ENCODE measurements around the gene SH2B2. TPM values are rescaled to one million over a fixed set of nuclear protein-coding genes. Genes with fewer than 3 reads are reported as not detected.

Gene SH2B2
- total and polyA plus RNA-seq, 2 experiments from 2014 or later, result 5.6 to 21.9 TPM

DNA sequence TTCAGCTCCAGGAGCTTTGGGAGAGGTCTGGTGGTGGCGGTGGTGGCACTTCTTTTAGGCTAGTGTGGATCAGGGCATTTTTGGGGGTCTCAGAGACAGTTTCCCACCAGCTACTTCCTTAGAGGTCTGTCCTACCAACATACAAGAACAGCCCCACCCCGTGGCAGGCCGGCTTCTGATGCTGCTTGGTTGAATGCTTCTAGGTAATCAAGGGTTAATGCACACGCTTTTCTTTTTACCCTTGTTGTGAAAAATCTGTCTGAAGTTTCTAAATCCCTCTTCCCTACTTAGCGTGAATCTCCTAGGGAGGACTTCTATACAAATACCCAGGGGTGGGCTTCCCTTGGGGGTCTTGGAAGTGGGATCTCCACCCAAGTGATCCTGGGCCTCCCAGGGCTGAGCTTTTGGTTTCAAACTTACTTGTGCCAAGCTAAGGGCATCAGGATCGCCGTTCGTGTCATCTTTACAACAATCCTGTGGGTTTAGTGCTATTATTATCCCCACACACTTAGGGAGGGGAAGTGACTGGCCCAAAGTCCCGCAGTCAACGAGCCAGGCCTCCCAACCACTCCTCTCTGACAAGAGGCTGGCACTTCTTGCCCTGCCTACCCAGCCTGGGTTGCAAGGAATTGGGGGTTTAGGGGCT lies 1.7 kb downstream of the SH2B2 start:
- no peaks in the 10 kb centered on the region for H3K9me3 Mint-ChIP-seq
- H3K36me3 ChIP-seq (ENCODE audit: insufficient read depth), result no peaks in the 10 kb centered on the region
- H3K27ac ChIP-seq (ENCODE audit: low read depth), result no peak overlapping the region
- H3K4me3 Mint-ChIP-seq, result peak overlapping the region; percentile 67
- no peak for ATAC-seq
- 0 out of 2 replicates have a peak, but pooled peaks cover 10% of the 10 kb centered on the region for H3F3A ChIP-seq (replicated peaks; ENCODE audit: low read depth)
- peak overlapping the region; percentile 94 for H3K4me3 ChIP-seq
- H4K20me1 ChIP-seq (replicated peaks; ENCODE audit: insufficient read depth), result peaks cover 18% of the 10 kb centered on the region
- H3K4me2 ChIP-seq, result peak overlapping the region; percentile 93
- H3K36me3 Mint-ChIP-seq (ENCODE audit: low read depth), result peaks cover 3% of the 10 kb centered on the region; the same call in 1 of the 3 replicates
- H3K4me1 Mint-ChIP-seq, result peaks cover 32% of the 10 kb centered on the region
- H3K27me3 ChIP-seq (ENCODE audit: insufficient read depth), result peaks cover 17% of the 10 kb centered on the region; the same call in 1 of the 2 replicates
- no peak for TF ChIP-seq ZNF114 (CRISPR knock-in tag; IDR thresholded peaks at IDR 0.05)
- TF ChIP-seq, protein P1, sequence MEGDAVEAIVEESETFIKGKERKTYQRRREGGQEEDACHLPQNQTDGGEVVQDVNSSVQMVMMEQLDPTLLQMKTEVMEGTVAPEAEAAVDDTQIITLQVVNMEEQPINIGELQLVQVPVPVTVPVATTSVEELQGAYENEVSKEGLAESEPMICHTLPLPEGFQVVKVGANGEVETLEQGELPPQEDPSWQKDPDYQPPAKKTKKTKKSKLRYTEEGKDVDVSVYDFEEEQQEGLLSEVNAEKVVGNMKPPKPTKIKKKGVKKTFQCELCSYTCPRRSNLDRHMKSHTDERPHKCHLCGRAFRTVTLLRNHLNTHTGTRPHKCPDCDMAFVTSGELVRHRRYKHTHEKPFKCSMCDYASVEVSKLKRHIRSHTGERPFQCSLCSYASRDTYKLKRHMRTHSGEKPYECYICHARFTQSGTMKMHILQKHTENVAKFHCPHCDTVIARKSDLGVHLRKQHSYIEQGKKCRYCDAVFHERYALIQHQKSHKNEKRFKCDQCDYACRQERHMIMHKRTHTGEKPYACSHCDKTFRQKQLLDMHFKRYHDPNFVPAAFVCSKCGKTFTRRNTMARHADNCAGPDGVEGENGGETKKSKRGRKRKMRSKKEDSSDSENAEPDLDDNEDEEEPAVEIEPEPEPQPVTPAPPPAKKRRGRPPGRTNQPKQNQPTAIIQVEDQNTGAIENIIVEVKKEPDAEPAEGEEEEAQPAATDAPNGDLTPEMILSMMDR (conservative IDR thresholded peaks at IDR 0.05; ENCODE audit: low read depth in 2 of 2), result peak; percentile 16 to 24; a peak in 2 of 4 replicates
- H2AFZ ChIP-seq, result no peak overlapping the region
- no peaks in the 10 kb centered on the region; the same call in 1 of the 2 replicates for H3K79me2 ChIP-seq (replicated peaks; ENCODE audit: insufficient read depth)
- no peak for DNase-seq (ENCODE audit: low spot score)
- H3K27me3 Mint-ChIP-seq (ENCODE audit: insufficient read depth, low read depth, poor library complexity), result peaks cover 17% of the 10 kb centered on the region
- H3K4me1 ChIP-seq (ENCODE audit: insufficient read depth), result peaks cover 21% of the 10 kb centered on the region
- no peaks in the 10 kb centered on the region for H3K9me2 ChIP-seq (ENCODE audit: insufficient read depth)
- no peak overlapping the region for H3K27ac Mint-ChIP-seq

DNA sequence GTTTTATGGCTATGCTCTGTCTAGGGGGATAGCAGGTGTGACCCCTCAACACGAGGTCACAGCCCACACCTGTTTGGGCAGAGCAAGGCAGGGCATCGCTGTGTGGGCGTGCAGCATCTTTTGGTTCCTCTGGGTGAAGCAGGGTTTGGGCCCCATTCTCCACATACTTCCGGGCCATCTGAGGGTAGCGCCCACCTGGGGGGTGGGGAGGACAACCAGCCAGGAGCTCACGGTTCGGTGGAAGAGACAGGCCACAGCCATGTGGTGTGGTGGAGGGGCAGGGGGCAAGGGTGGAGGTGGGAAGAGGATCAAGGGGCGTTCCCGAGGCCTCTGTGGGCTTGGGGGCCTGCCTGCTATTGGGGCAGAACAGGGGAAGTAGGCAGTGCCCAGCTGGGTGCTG lies 2.4 kb downstream of the SH2B2 start:
- Mint-ChIP-seq H3K4me3 (no peak overlapping the region; the same call in 2 of the 3 replicates), H3K9me3 (no peaks in the 10 kb centered on the region), H3K27ac (no peak overlapping the region), H3K36me3 (ENCODE audit: low read depth) (peaks cover 3% of the 10 kb centered on the region; the same call in 1 of the 3 replicates), H3K27me3 (ENCODE audit: insufficient read depth, low read depth, poor library complexity) (peaks cover 21% of the 10 kb centered on the region), H3K4me1 (peaks cover 38% of the 10 kb centered on the region)
- TF ChIP-seq NANOG (IDR thresholded peaks at IDR 0.05; ENCODE audit: borderline replicate concordance), result no peak
- no peaks in the 10 kb centered on the region; the same call in 1 of the 2 replicates for H3K36me3 ChIP-seq (ENCODE audit: insufficient read depth)
- no peaks in the 10 kb centered on the region; the same call in 1 of the 2 replicates for H3K79me2 ChIP-seq (replicated peaks; ENCODE audit: insufficient read depth)
- H2AFZ ChIP-seq, result no peak overlapping the region
- 0 out of 2 replicates have a peak, but pooled peaks cover 10% of the 10 kb centered on the region for H3F3A ChIP-seq (replicated peaks; ENCODE audit: low read depth)
- H3K4me1 ChIP-seq (ENCODE audit: insufficient read depth), result peaks cover 25% of the 10 kb centered on the region
- no peak overlapping the region for H3K4me3 ChIP-seq
- no peak overlapping the region for H3K27ac ChIP-seq (ENCODE audit: low read depth)
- H3K27me3 ChIP-seq (ENCODE audit: insufficient read depth), result peaks cover 17% of the 10 kb centered on the region; the same call in 1 of the 2 replicates
- H3K4me2 ChIP-seq, result no peak overlapping the region
- DNase-seq (ENCODE audit: low spot score) (no peak), ATAC-seq (no peak)
- H3K9me2 ChIP-seq (ENCODE audit: insufficient read depth), result no peaks in the 10 kb centered on the region
- peaks cover 18% of the 10 kb centered on the region for H4K20me1 ChIP-seq (replicated peaks; ENCODE audit: insufficient read depth)

DNA sequence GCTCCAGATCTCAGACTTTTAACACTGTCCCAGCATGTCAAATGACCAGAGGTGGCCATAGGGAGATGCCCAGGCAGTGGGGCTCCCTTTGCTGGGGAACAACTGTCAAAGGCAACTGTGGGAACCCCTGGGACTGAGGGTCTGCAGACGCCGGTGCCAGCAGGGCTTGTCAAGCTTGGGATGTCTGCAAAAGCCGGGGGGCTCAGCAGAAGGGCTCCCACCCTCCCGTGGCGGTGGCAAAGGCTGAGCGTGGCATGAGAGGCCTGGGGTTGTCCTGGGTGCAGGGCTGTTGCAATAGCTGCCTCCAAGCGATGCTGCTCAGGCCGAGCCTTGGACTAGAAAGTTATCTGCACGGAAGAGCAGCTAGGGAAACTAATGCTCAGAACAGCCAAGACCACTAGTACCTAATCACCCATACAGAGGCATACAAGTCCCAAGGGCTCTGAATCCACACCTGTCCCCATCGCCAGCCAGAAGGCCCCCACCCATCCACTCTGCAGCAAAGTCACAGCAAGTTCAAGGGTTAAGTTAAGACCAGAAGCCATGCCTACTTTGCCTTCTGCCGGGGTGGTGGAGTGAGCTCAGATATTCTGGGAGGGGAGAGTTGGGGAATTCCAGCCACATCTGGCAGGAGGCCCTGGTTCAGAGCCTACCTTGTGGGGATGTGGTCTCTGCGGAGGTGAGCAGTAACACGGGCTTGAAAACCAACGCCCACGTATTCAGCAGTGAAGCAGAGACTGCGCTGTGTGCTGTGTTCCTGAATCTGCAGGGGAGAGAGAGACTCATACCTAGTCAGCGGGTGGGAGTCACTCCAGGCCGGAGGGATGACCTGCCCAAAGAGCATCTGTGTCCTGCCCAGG lies 4.6 kb downstream of the SH2B2 start:
- Histone ChIP-seq H3K27ac (ENCODE audit: low read depth) (no peak overlapping the region), H3K36me3 (ENCODE audit: insufficient read depth) (no peaks in the 10 kb centered on the region; the same call in 1 of the 2 replicates), H3K79me2 (replicated peaks; ENCODE audit: insufficient read depth) (no peaks in the 10 kb centered on the region; the same call in 1 of the 2 replicates), H3K9me2 (ENCODE audit: insufficient read depth) (no peaks in the 10 kb centered on the region), H3K4me3 (no peak overlapping the region), H3K27me3 (ENCODE audit: insufficient read depth) (peaks cover 7% of the 10 kb centered on the region; the same call in 1 of the 2 replicates), H3F3A (replicated peaks; ENCODE audit: low read depth) (0 out of 2 replicates have a peak, but pooled peaks cover 10% of the 10 kb centered on the region), H3K4me1 (ENCODE audit: insufficient read depth) (peaks cover 20% of the 10 kb centered on the region), H3K4me2 (no peak overlapping the region), H4K20me1 (replicated peaks; ENCODE audit: insufficient read depth) (peaks cover 18% of the 10 kb centered on the region), H2AFZ (no peak overlapping the region)
- H3K27ac Mint-ChIP-seq, result no peak overlapping the region
- DNase-seq (ENCODE audit: low spot score), result no peak
- H3K36me3 Mint-ChIP-seq (ENCODE audit: low read depth), result peaks cover 3% of the 10 kb centered on the region; the same call in 1 of the 3 replicates
- no peaks in the 10 kb centered on the region for H3K9me3 Mint-ChIP-seq
- no peak for ATAC-seq
- H3K4me3 Mint-ChIP-seq, result peak overlapping the region; percentile 11; the same call in 1 of the 3 replicates
- H3K4me1 Mint-ChIP-seq, result peaks cover 44% of the 10 kb centered on the region
- H3K27me3 Mint-ChIP-seq (ENCODE audit: insufficient read depth, low read depth, poor library complexity), result peaks cover 12% of the 10 kb centered on the region
- TF ChIP-seq CREB1 (CRISPR knock-in tag; IDR thresholded peaks at IDR 0.05; ENCODE audit: low read depth), result no peak
- TF ChIP-seq NANOG (IDR thresholded peaks at IDR 0.05; ENCODE audit: borderline replicate concordance), result no peak
- TF ChIP-seq EZH2phosphoT487 (IDR thresholded peaks at IDR 0.05; ENCODE audit: unreplicated experiment), result no peak
- TF ChIP-seq, protein P1 (conservative IDR thresholded peaks at IDR 0.05; ENCODE audit: low read depth in 2 of 2), result no peak
- TF ChIP-seq JUNB (IDR thresholded peaks at IDR 0.05; ENCODE audit: unreplicated experiment), result no peak

All from GM23338 (cell line).